HL-60 (cell line): ENCODE measurements around the gene SLC9A6.

Experiments used
- DNase-seq, 2 experiments: peaks; one replicate each; pipeline ENCODE4 v3.0.0-alpha.2; 2010 to 2020; ENCODE audit warnings: low read depth in 1 of 2, low spot score in 1 of 2
- H3K27ac ChIP-seq: fragments of 250-450 bp; sonication (Bioruptor Pico); replicated peaks from 2 replicates; pipeline ENCODE4 v1.5.1; 2020; ENCODE audit warnings: mild to moderate bottlenecking, moderate library complexity
- H3K27me3 ChIP-seq: fragments of 250-450 bp; sonication (Bioruptor Pico); 2 replicates; pipeline ENCODE4 v1.5.1; 2021; ENCODE audit warnings: mild to moderate bottlenecking, moderate library complexity; ENCODE audit not compliant: insufficient read depth, poor library complexity, severe bottlenecking
- H3K4me3 ChIP-seq: replicated peaks from 2 replicates; pipeline ENCODE4 v1.5.1; 2011; ENCODE audit warnings: mild to moderate bottlenecking, control low read depth, low read length; ENCODE audit not compliant: insufficient read depth
- CTCF ChIP-seq: IDR thresholded peaks from one replicate; pipeline ENCODE4 v1.5.1; 2011; ENCODE audit warnings: low read length, control low read depth, inconsistent platforms; ENCODE audit not compliant: insufficient read depth
- GABPA ChIP-seq: IDR thresholded peaks from 2 replicates; pipeline ENCODE4 v1.6.1; 2012; ENCODE audit warnings: low read depth
- POLR2AphosphoS5 ChIP-seq: IDR thresholded peaks from 2 replicates; pipeline ENCODE4 v1.6.1; 2012; ENCODE audit warnings: low read depth
- REST ChIP-seq: IDR thresholded peaks from 2 replicates; pipeline ENCODE4 v1.6.1; 2012; ENCODE audit warnings: low read depth; ENCODE audit not compliant: insufficient replicate concordance
- SPI1 ChIP-seq: IDR thresholded peaks from 2 replicates; pipeline ENCODE4 v1.6.1; 2012; ENCODE audit warnings: low read depth, mild to moderate bottlenecking, borderline replicate concordance
- long read RNA-seq: library from polyadenylated mRNA; unstranded; transcript quantifications from one replicate; pipeline ENCODE4 v2.0.0, GENCODE V29; 2020

SLC9A6 gene
- long read RNA-seq, full-length matches to known transcripts = 28 of 50 reads
- long read RNA-seq, partial matches to known transcripts = 2 of 50 reads
- long read RNA-seq, other reads (novel, unspliced or antisense) = 20 of 50 reads

- no peak for TF ChIP-seq POLR2AphosphoS5
- no peak for TF ChIP-seq GABPA
- no peak for TF ChIP-seq SPI1
- no peak for TF ChIP-seq REST
- no peak for TF ChIP-seq CTCF
- DNase-seq = peak in 1 of 2 experiments; percentile 48
- Histone ChIP-seq H3K27me3 (no peaks in the 10 kb centered on the region), H3K4me3 (peak within 1 kb of the TSS; percentile 76), H3K27ac (peak within 1 kb of the TSS; percentile 54)
Measured at GRCh38 chrX:135985157-135985972, at the start of gene SLC9A6. SLC9A6 (plus strand) TSS chrX:135985435; CDS start chrX:135985659, 224 bp downstream.

GRCh38 chrX:135944486-135944885, 40.7 kb upstream of the SLC9A6 start:
- Histone ChIP-seq H3K27me3 (no peaks in the 10 kb centered on the region), H3K27ac (no peak overlapping the region), H3K4me3 (no peak overlapping the region)
- TF ChIP-seq GABPA (no peak), CTCF (no peak), REST (no peak), POLR2AphosphoS5 (no peak), SPI1 (no peak)
- DNase-seq = no peak

GRCh38 chrX:135951291-135951690, 33.9 kb upstream of the SLC9A6 start:
- DNase-seq = no peak
- TF ChIP-seq GABPA (no peak), POLR2AphosphoS5 (no peak), CTCF (no peak), SPI1 (no peak), REST (no peak)
- Histone ChIP-seq H3K27ac (no peak overlapping the region), H3K4me3 (no peak overlapping the region), H3K27me3 (no peaks in the 10 kb centered on the region)
